Upper lobe of left lung (tissue), 4 donors: Measurements from ENCODE around the gene NUP214.

Experiments
- EP300 ChIP-seq, 4 donors: sonication (generic); formaldehyde crosslinking; IDR thresholded peaks; one replicate each; pipeline ENCODE4 v1.5.1; 2017; ENCODE audit warnings: antibody characterized with exemption in 4 of 4, control low read depth in 2 of 4
- POLR2A ChIP-seq, 4 donors: fragments of 450-650 bp; IDR thresholded peaks; one replicate each; pipeline ENCODE4 v1.5.1; 2016 to 2017; ENCODE audit warnings: antibody characterized with exemption in 4 of 4, mild to moderate bottlenecking in 2 of 4
- TF ChIP-seq, protein P1 (sequence below), 6 experiments: fragments of 450-650 bp in 4 of 6; fragments of 200-600 bp in 2 of 6; sonication (generic) in 2 of 6; IDR thresholded peaks; one replicate each; pipeline ENCODE4 v1.5.1; 2016 to 2019; ENCODE audit warnings: antibody characterized with exemption in 6 of 6

- TF ChIP-seq, protein P1, sequence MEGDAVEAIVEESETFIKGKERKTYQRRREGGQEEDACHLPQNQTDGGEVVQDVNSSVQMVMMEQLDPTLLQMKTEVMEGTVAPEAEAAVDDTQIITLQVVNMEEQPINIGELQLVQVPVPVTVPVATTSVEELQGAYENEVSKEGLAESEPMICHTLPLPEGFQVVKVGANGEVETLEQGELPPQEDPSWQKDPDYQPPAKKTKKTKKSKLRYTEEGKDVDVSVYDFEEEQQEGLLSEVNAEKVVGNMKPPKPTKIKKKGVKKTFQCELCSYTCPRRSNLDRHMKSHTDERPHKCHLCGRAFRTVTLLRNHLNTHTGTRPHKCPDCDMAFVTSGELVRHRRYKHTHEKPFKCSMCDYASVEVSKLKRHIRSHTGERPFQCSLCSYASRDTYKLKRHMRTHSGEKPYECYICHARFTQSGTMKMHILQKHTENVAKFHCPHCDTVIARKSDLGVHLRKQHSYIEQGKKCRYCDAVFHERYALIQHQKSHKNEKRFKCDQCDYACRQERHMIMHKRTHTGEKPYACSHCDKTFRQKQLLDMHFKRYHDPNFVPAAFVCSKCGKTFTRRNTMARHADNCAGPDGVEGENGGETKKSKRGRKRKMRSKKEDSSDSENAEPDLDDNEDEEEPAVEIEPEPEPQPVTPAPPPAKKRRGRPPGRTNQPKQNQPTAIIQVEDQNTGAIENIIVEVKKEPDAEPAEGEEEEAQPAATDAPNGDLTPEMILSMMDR (IDR thresholded peaks at IDR 0.05) = no peak
- TF ChIP-seq POLR2A (IDR thresholded peaks at IDR 0.05) (no peak), EP300 (IDR thresholded peaks at IDR 0.05) (no peak)
Observed at GRCh38 chr9:131236761-131237160, 111.4 kb downstream of the NUP214 start.
